ENCODE measurements around the gene CLCNKA.
"Not testable (repeated sequence)": the region's sequence is repeated elsewhere in the genome, so short reads cannot be mapped to it uniquely, and the experiment has no call there.

The CLCNKA gene

GRCh38 chr1:15997637-15998280 is 24.1 kb upstream of the CLCNKA start:
- DNase-seq (ENCODE audit: low read depth): no peak
- TF ChIP-seq, protein P1, sequence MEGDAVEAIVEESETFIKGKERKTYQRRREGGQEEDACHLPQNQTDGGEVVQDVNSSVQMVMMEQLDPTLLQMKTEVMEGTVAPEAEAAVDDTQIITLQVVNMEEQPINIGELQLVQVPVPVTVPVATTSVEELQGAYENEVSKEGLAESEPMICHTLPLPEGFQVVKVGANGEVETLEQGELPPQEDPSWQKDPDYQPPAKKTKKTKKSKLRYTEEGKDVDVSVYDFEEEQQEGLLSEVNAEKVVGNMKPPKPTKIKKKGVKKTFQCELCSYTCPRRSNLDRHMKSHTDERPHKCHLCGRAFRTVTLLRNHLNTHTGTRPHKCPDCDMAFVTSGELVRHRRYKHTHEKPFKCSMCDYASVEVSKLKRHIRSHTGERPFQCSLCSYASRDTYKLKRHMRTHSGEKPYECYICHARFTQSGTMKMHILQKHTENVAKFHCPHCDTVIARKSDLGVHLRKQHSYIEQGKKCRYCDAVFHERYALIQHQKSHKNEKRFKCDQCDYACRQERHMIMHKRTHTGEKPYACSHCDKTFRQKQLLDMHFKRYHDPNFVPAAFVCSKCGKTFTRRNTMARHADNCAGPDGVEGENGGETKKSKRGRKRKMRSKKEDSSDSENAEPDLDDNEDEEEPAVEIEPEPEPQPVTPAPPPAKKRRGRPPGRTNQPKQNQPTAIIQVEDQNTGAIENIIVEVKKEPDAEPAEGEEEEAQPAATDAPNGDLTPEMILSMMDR (IDR thresholded peaks at IDR 0.05; ENCODE audit: low read depth, low read length, missing control alignments): no peak
- no peak overlapping the region for H3K4me3 ChIP-seq (ENCODE audit: low read depth, low read length)

DNA sequence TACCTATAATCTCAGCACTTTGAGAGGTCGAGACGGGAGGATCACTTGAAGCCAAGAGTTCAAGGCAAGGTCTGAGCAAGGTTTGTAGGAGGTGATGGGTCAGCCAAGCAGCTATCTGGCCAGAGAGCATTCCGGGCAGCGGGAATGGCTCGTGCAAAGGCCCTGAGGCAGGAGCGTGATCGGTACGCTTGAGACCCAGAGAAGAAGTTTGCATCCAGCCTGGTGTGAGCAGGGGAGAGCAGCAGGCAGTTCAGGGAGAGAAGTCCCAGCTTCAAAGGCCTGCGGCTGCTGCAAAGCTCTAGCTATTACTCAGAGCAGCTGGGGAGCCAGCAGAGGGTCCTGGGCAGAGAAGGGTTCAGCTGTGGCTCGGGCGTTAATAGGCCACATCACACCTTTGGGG is 22.9 kb upstream of the CLCNKA start:
- no peak overlapping the region for H3K4me3 ChIP-seq (ENCODE audit: low read depth, low read length)
- no peak for DNase-seq (ENCODE audit: low read depth)
- TF ChIP-seq, protein P1 (IDR thresholded peaks at IDR 0.05; ENCODE audit: low read depth, low read length, missing control alignments): no peak

- DNase-seq (ENCODE audit: low read depth); H3K4me3 ChIP-seq (ENCODE audit: low read depth, low read length): not testable (repeated sequence)
Observed at GRCh38 chr1:16001274-16001673, 20.6 kb upstream of the CLCNKA start.

GRCh38 chr1:16005597-16005996 is 16.2 kb upstream of the CLCNKA start:
- TF ChIP-seq, protein P1 (IDR thresholded peaks at IDR 0.05; ENCODE audit: low read depth, low read length, missing control alignments): no peak
- no peak for DNase-seq (ENCODE audit: low read depth)
- no peak overlapping the region for H3K4me3 ChIP-seq (ENCODE audit: low read depth, low read length)

GRCh38 chr1:16006010-16006409 is 15.8 kb upstream of the CLCNKA start:
- no peak for DNase-seq (ENCODE audit: low read depth)
- TF ChIP-seq, protein P1 (IDR thresholded peaks at IDR 0.05; ENCODE audit: low read depth, low read length, missing control alignments): no peak
- no peak overlapping the region for H3K4me3 ChIP-seq (ENCODE audit: low read depth, low read length)

- H3K4me3 ChIP-seq (ENCODE audit: low read depth, low read length): no peak overlapping the region
- TF ChIP-seq, protein P1 (IDR thresholded peaks at IDR 0.05; ENCODE audit: low read depth, low read length, missing control alignments): peak; percentile 35
Observed at GRCh38 chr1:16006552-16007485, 15.0 kb upstream of the CLCNKA start.

DNA sequence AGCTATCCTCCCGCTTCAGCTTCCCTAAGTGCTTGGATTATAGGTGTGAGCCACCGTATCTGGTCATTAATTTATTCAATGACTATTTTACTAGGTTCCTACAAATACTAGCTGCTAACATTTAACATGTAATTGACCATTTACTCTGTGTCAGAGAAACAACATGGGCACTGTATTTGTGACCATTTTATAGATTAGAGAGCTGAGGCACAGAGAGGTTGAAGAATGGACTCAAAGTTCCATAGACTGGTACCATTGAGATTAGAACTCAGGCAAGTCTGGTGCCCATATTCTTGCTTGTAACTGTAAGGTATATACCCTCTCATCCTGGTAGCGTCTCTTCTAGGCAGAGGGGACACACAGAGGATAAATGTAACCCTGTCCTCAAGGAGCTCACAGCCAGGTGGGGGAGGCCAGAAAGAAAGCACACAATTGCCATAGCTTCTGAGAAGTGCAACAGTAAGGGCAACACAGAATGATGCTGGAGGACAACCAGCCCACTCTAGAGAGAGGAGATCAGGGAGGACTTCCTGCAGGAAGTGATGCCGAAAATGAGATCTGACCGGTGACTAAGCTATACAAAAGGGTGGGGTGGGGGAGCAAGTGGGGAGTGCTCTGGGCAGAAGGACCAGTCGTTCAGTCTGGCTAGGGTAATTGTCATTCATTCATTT is 14.0 kb upstream of the CLCNKA start:
- TF ChIP-seq, protein P1 (IDR thresholded peaks at IDR 0.05; ENCODE audit: low read depth, low read length, missing control alignments): no peak
- H3K4me3 ChIP-seq (ENCODE audit: low read depth, low read length): no peak overlapping the region
- DNase-seq (ENCODE audit: low read depth): no peak

More at GRCh38 chr1:16006552-16007485, 15.0 kb upstream of the CLCNKA start:
- DNase-seq (ENCODE audit: low read depth): peak; percentile 39

All from GM12864 (cell line).